Measurements from ENCODE around the gene WT1.
"Not testable (repeated sequence)": the region's sequence is repeated elsewhere in the genome, so short reads cannot be mapped to it uniquely, and the experiment has no call there.

WT1 gene

DNA sequence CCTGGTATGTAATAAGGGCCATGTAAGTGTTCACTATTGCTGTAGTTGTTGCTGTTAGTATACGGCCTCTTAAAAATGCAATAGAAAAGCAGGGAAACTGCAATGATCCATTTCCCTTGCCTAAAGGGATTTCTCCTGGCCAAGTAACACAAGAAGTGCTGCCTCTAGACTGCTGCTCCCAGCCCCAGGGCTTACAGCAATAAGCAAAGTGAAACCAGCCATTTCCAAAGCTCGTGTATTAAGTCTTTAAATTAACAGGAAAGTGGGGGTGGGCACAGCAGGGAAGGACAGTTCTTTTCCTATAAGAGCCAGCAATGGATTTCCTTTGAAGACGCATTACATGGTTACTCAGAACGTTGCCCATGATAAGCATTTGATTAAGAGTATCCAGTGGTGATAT lies 36.9 kb upstream of the WT1 start:
- Histone ChIP-seq H3K27ac (ENCODE audit: low read length) (no peak overlapping the region), H3K9me3 (ENCODE audit: insufficient read depth, low read length) (no peaks in the 10 kb centered on the region), H4K20me1 (ENCODE audit: insufficient read depth, low read length) (no peaks in the 10 kb centered on the region), H3K27me3 (ENCODE audit: low read depth, low read length) (no peaks in the 10 kb centered on the region), H3K9ac (ENCODE audit: low read length) (no peak overlapping the region), H3K79me2 (ENCODE audit: low read length) (no peaks in the 10 kb centered on the region), H2AFZ (ENCODE audit: low read depth, low read length) (no peak overlapping the region), H3K4me3 (ENCODE audit: low read length) (no peak overlapping the region), H3K4me2 (ENCODE audit: low read length) (no peak overlapping the region), H3K36me3 (replicated peaks; ENCODE audit: low read depth, low read length) (no peaks in the 10 kb centered on the region), H3K4me1 (ENCODE audit: low read length) (no peaks in the 10 kb centered on the region)
- TF ChIP-seq, protein P1, sequence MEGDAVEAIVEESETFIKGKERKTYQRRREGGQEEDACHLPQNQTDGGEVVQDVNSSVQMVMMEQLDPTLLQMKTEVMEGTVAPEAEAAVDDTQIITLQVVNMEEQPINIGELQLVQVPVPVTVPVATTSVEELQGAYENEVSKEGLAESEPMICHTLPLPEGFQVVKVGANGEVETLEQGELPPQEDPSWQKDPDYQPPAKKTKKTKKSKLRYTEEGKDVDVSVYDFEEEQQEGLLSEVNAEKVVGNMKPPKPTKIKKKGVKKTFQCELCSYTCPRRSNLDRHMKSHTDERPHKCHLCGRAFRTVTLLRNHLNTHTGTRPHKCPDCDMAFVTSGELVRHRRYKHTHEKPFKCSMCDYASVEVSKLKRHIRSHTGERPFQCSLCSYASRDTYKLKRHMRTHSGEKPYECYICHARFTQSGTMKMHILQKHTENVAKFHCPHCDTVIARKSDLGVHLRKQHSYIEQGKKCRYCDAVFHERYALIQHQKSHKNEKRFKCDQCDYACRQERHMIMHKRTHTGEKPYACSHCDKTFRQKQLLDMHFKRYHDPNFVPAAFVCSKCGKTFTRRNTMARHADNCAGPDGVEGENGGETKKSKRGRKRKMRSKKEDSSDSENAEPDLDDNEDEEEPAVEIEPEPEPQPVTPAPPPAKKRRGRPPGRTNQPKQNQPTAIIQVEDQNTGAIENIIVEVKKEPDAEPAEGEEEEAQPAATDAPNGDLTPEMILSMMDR (IDR thresholded peaks at IDR 0.05; ENCODE audit: low read depth, low read length): no peak
- TF ChIP-seq EZH2phosphoT487 (IDR thresholded peaks at IDR 0.05; ENCODE audit: low read depth): no peak

DNA sequence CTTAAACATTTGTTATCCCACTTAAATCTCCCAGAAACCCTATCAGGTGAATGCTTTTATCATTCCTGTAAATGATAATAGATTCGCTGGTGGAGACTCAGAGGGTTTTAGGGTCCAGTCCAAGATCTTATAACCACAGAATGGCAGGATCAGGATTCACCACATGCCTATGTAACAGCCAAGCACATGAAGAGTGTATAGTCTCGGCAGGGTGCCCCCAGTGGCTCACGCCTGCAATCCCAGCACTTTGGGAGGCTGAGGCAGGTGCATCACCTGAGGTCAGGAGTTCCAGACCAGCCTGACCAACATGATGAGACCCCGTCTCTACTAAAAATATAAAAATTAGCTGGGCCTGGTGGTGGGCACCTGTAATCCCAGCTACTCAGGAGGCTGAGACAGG lies 36.2 kb upstream of the WT1 start:
- not testable (repeated sequence) for H3K36me3 ChIP-seq (replicated peaks; ENCODE audit: low read depth, low read length); H4K20me1 ChIP-seq (ENCODE audit: insufficient read depth, low read length); H2AFZ ChIP-seq (ENCODE audit: low read depth, low read length); H3K4me3 ChIP-seq (ENCODE audit: low read length); H3K27me3 ChIP-seq (ENCODE audit: low read depth, low read length); H3K27ac ChIP-seq (ENCODE audit: low read length); H3K79me2 ChIP-seq (ENCODE audit: low read length); H3K9me3 ChIP-seq (ENCODE audit: insufficient read depth, low read length); H3K9ac ChIP-seq (ENCODE audit: low read length); H3K4me2 ChIP-seq (ENCODE audit: low read length); H3K4me1 ChIP-seq (ENCODE audit: low read length)

DNA sequence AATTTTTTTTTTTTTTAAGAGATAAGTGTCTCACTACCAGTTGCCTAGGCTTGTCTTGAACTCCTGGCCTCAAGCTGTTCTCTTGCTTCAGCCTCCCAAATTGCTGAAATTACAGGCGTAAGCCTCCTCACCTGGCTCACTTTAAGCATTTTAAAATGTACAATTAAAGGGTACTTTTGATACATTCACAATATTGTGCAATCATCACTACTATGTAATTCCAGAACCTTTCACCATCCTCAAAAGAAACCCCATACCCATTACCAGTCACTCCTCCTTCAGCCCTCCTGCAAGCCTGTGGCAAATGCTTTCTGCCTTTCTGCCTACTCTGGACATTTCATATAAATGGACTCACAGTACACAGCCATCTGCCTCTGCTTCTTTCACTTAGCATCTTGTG lies 34.5 kb upstream of the WT1 start:
- Histone ChIP-seq H3K4me3 (ENCODE audit: low read length) (no peak overlapping the region), H3K79me2 (ENCODE audit: low read length) (no peaks in the 10 kb centered on the region), H3K4me1 (ENCODE audit: low read length) (no peaks in the 10 kb centered on the region), H3K4me2 (ENCODE audit: low read length) (no peak overlapping the region), H3K27me3 (ENCODE audit: low read depth, low read length) (no peaks in the 10 kb centered on the region), H3K27ac (ENCODE audit: low read length) (no peak overlapping the region), H3K36me3 (replicated peaks; ENCODE audit: low read depth, low read length) (no peaks in the 10 kb centered on the region), H2AFZ (ENCODE audit: low read depth, low read length) (no peak overlapping the region), H3K9ac (ENCODE audit: low read length) (no peak overlapping the region), H4K20me1 (ENCODE audit: insufficient read depth, low read length) (no peaks in the 10 kb centered on the region), H3K9me3 (ENCODE audit: insufficient read depth, low read length) (no peaks in the 10 kb centered on the region)
- TF ChIP-seq, protein P1 (IDR thresholded peaks at IDR 0.05; ENCODE audit: low read depth, low read length): no peak
- TF ChIP-seq EZH2phosphoT487 (IDR thresholded peaks at IDR 0.05; ENCODE audit: low read depth): no peak

DNA sequence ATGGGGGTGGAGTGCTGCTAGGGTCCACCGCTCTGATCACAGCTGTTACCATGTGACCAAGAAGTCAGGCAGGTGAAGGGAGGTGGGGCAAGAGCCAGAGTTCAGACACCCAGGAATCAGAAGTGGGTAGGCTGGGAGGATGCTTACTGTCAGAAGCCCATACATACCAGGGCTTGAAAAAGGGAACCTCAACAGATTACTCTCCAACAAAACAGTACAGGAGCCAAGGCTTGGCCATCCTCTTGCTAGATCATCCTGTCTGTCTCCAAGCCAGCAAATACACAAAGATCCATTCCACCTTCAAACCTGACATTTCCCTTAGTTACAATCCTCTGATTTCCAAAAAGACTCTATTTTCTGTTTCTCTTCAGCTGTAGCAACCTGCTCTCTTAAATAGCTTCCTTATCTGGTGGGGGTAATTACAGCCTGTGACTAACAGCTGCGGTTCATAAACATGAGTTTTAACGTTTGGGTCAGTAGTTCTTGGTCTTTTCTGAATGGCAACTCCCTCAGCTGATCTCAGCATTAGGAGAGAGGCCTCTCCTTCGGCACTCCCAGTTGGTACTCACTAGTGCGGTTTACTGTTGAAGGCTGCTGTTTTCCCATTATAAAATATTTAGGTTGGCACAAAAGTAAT lies 31.1 kb upstream of the WT1 start:
- Histone ChIP-seq H3K9ac (ENCODE audit: low read length) (no peak overlapping the region), H3K27me3 (ENCODE audit: low read depth, low read length) (no peaks in the 10 kb centered on the region), H3K79me2 (ENCODE audit: low read length) (no peaks in the 10 kb centered on the region), H2AFZ (ENCODE audit: low read depth, low read length) (no peak overlapping the region), H3K4me1 (ENCODE audit: low read length) (no peaks in the 10 kb centered on the region), H3K4me2 (ENCODE audit: low read length) (no peak overlapping the region), H4K20me1 (ENCODE audit: insufficient read depth, low read length) (no peaks in the 10 kb centered on the region), H3K36me3 (replicated peaks; ENCODE audit: low read depth, low read length) (no peaks in the 10 kb centered on the region), H3K4me3 (ENCODE audit: low read length) (no peak overlapping the region), H3K9me3 (ENCODE audit: insufficient read depth, low read length) (no peaks in the 10 kb centered on the region), H3K27ac (ENCODE audit: low read length) (no peak overlapping the region)
- no peak for TF ChIP-seq EZH2phosphoT487 (IDR thresholded peaks at IDR 0.05; ENCODE audit: low read depth)
- TF ChIP-seq, protein P1 (IDR thresholded peaks at IDR 0.05; ENCODE audit: low read depth, low read length): no peak

Data from OCI-LY3 (cell line).